ENCODE data around the gene GNAT2.

GRCh38 chr1:109598156-109598555 lies 21.3 kb downstream of the GNAT2 start:
- TF ChIP-seq SUZ12 (IDR thresholded peaks at IDR 0.05; ENCODE audit: extremely low read depth, insufficient read depth, insufficient read length), result no peak
- no peak for TF ChIP-seq ZNF274 (IDR thresholded peaks at IDR 0.05; ENCODE audit: low read depth, low read length)

Data from NT2/D1 (cell line).